SK-N-SH treated with all-trans-retinoic acid at 6 μM for 48 hours (cell line): ENCODE measurements around the gene YAF2.
A peak's percentile ranks its signal among the peaks of the same experiment; 100 is the strongest.

ENCODE experiments used
- ATAC-seq: fragments of 200-7000 bp; cut with Tn5 transposase; 3 replicates; pipeline ENCODE4 v1.9.1; 2020; ENCODE audit warnings: mild to moderate bottlenecking, moderate library complexity
- ARNTL ChIP-seq: fragments of 450-650 bp; formaldehyde crosslinking; IDR thresholded peaks from 2 replicates; pipeline ENCODE4 v1.5.0; 2020; ENCODE audit warnings: low read depth, mild to moderate bottlenecking, moderate library complexity, borderline replicate concordance
- BACH2 ChIP-seq: fragments of 250-450 bp; sonication (Bioruptor Pico); IDR thresholded peaks from 2 replicates; pipeline ENCODE4 v1.9.0; 2021; ENCODE audit warnings: mild to moderate bottlenecking, borderline replicate concordance
- CREB5 ChIP-seq: fragments of 250-450 bp; sonication (Bioruptor Pico); IDR thresholded peaks from 2 replicates; pipeline ENCODE4 v1.5.1; 2020; ENCODE audit warnings: low read depth, mild to moderate bottlenecking, moderate library complexity
- CSDC2 ChIP-seq: fragments of 250-450 bp; sonication (Bioruptor Pico); IDR thresholded peaks from 2 replicates; pipeline ENCODE4 v1.5.0; 2020; ENCODE audit warnings: mild to moderate bottlenecking, moderate library complexity
- CSRNP3 ChIP-seq: fragments of 250-450 bp; sonication (Bioruptor Pico); IDR thresholded peaks from 2 replicates; pipeline ENCODE4 v1.5.1; 2021; ENCODE audit warnings: mild to moderate bottlenecking, moderate library complexity
- ESRRG ChIP-seq: fragments of 250-450 bp; sonication (Bioruptor Pico); IDR thresholded peaks from 2 replicates; pipeline ENCODE4 v1.6.1; 2021; ENCODE audit warnings: mild to moderate bottlenecking
- GLIS3 ChIP-seq: fragments of 250-450 bp; sonication (Bioruptor Pico); IDR thresholded peaks from 2 replicates; pipeline ENCODE4 v1.5.0; 2020; ENCODE audit warnings: mild to moderate bottlenecking, moderate library complexity
- ISL1 ChIP-seq: fragments of 250-450 bp; sonication (Bioruptor Pico); IDR thresholded peaks from 2 replicates; pipeline ENCODE4 v2.1.2; 2022; ENCODE audit warnings: mild to moderate bottlenecking, moderate library complexity
- OSR1 ChIP-seq: fragments of 250-450 bp; sonication (Bioruptor Pico); IDR thresholded peaks from 2 replicates; pipeline ENCODE4 v1.8.0; 2022; ENCODE audit warnings: moderate library complexity, mild to moderate bottlenecking, inconsistent platforms
- PATZ1 ChIP-seq: fragments of 250-450 bp; sonication (Bioruptor Pico); IDR thresholded peaks from 2 replicates; pipeline ENCODE4 v1.8.0; 2020; ENCODE audit warnings: mild to moderate bottlenecking, moderate library complexity, borderline replicate concordance
- POU6F1 ChIP-seq: fragments of 250-450 bp; sonication (Bioruptor Pico); IDR thresholded peaks from 2 replicates; pipeline ENCODE4 v1.8.0; 2021; ENCODE audit warnings: low read depth, mild to moderate bottlenecking, moderate library complexity, borderline replicate concordance
- PPARA ChIP-seq: fragments of 250-450 bp; sonication (Bioruptor Pico); IDR thresholded peaks from 2 replicates; pipeline ENCODE4 v1.5.0; 2020; ENCODE audit warnings: mild to moderate bottlenecking, borderline replicate concordance
- RARB ChIP-seq: fragments of 250-450 bp; sonication (Bioruptor Pico); IDR thresholded peaks from 2 replicates; pipeline ENCODE4 v1.8.0; 2021; ENCODE audit warnings: mild to moderate bottlenecking, moderate library complexity
- SNAI2 ChIP-seq: fragments of 250-450 bp; sonication (Bioruptor Pico); IDR thresholded peaks from 2 replicates; pipeline ENCODE4 v1.5.0; 2020; ENCODE audit warnings: mild to moderate bottlenecking, moderate library complexity
- TCF4 ChIP-seq: fragments of 250-450 bp; sonication (Bioruptor Pico); IDR thresholded peaks from 2 replicates; pipeline ENCODE4 v1.8.0; 2021; ENCODE audit warnings: mild to moderate bottlenecking, moderate library complexity, borderline replicate concordance
- TOX ChIP-seq: fragments of 250-450 bp; sonication (Bioruptor Pico); IDR thresholded peaks from 2 replicates; pipeline ENCODE4 v1.8.0; 2021; ENCODE audit warnings: mild to moderate bottlenecking, moderate library complexity, borderline replicate concordance
- ZFP3 ChIP-seq: fragments of 250-450 bp; sonication (Bioruptor Pico); IDR thresholded peaks from 2 replicates; pipeline ENCODE4 v1.5.0; 2020; ENCODE audit warnings: mild to moderate bottlenecking, moderate library complexity
- ZNF70 ChIP-seq: fragments of 450-650 bp; formaldehyde crosslinking; IDR thresholded peaks from 2 replicates; pipeline ENCODE4 v1.5.0; 2020; ENCODE audit warnings: mild to moderate bottlenecking, moderate library complexity
- ZNF8 ChIP-seq: fragments of 450-650 bp; formaldehyde crosslinking; IDR thresholded peaks from 2 replicates; pipeline ENCODE4 v1.5.0; 2020; ENCODE audit warnings: mild to moderate bottlenecking, moderate library complexity

Gene YAF2

GRCh38 chr12:42213954-42214426 is 24.1 kb downstream of the YAF2 start (continued):
- no peak for TF ChIP-seq ZNF70 (CRISPR knock-in tag)

GRCh38 chr12:42213023-42213422 is 25.0 kb downstream of the YAF2 start:
- ATAC-seq = peak; percentile 37; the same call in 2 of the 3 replicates

GRCh38 chr12:42208574-42208973 is 29.5 kb downstream of the YAF2 start:
- TF ChIP-seq CREB5 (CRISPR knock-in tag) (no peak), PATZ1 (CRISPR knock-in tag) (no peak), ZFP3 (no peak), ESRRG (CRISPR knock-in tag) (no peak), SNAI2 (CRISPR knock-in tag) (no peak), TOX (CRISPR knock-in tag) (no peak), PPARA (CRISPR knock-in tag) (no peak), OSR1 (CRISPR knock-in tag) (no peak), RARB (no peak), GLIS3 (CRISPR knock-in tag) (no peak), POU6F1 (CRISPR knock-in tag) (no peak), TCF4 (no peak), ZNF70 (CRISPR knock-in tag) (no peak)
- no peak for ATAC-seq

More at GRCh38 chr12:42213023-42213422, 25.0 kb downstream of the YAF2 start:
- no peak for TF ChIP-seq ZNF8 (CRISPR knock-in tag)

GRCh38 chr12:42204819-42205218 is 33.2 kb downstream of the YAF2 start:
- no peak for ATAC-seq
- TF ChIP-seq POU6F1 (CRISPR knock-in tag) = no peak
- TF ChIP-seq ZFP3 = no peak

GRCh38 chr12:42204362-42204761 is 33.7 kb downstream of the YAF2 start:
- TF ChIP-seq GLIS3 (CRISPR knock-in tag) (no peak), ARNTL (no peak), PPARA (CRISPR knock-in tag) (no peak), POU6F1 (CRISPR knock-in tag) (no peak), BACH2 (CRISPR knock-in tag) (no peak)
- ATAC-seq = no peak

GRCh38 chr12:42201063-42201462 is 37.0 kb downstream of the YAF2 start:
- TF ChIP-seq RARB (no peak), OSR1 (CRISPR knock-in tag) (no peak), GLIS3 (CRISPR knock-in tag) (no peak), CSRNP3 (CRISPR knock-in tag) (no peak), ISL1 (CRISPR knock-in tag) (no peak), ZFP3 (no peak), CSDC2 (CRISPR knock-in tag) (no peak), ESRRG (CRISPR knock-in tag) (no peak)
- TF ChIP-seq, all 23 proteins: peak for 0
- no peak for ATAC-seq
